ENCODE data around the gene PLCB1.
A peak's percentile ranks its signal among the peaks of the same experiment; 100 is the strongest.
"Not testable (repeated sequence)": the region's sequence is repeated elsewhere in the genome, so short reads cannot be mapped to it uniquely, and the experiment has no call there.

PLCB1 gene

GRCh38 chr20:8156235-8157079 lies 24.4 kb downstream of the PLCB1 start:
- peak; percentile 67 for DNase-seq (ENCODE audit: low read depth)

- DNase-seq (ENCODE audit: low read depth), result not testable (repeated sequence)
Measured at GRCh38 chr20:8159217-8159616, 27.2 kb downstream of the PLCB1 start.

GRCh38 chr20:8161264-8162071 lies 29.4 kb downstream of the PLCB1 start:
- DNase-seq (ENCODE audit: low read depth), result peak; percentile 60

GRCh38 chr20:8162610-8163009 lies 30.5 kb downstream of the PLCB1 start:
- no peak for DNase-seq (ENCODE audit: low read depth)

- DNase-seq (ENCODE audit: low read depth), result no peak
Measured at GRCh38 chr20:8163543-8163942, 31.5 kb downstream of the PLCB1 start.

GRCh38 chr20:8166730-8167129 lies 34.7 kb downstream of the PLCB1 start:
- no peak for DNase-seq (ENCODE audit: low read depth)

- no peak for DNase-seq (ENCODE audit: low read depth)
Measured at GRCh38 chr20:8168785-8169288, 36.8 kb downstream of the PLCB1 start.

- no peak for DNase-seq (ENCODE audit: low read depth)
Measured at GRCh38 chr20:8170921-8171320, 38.9 kb downstream of the PLCB1 start.

GRCh38 chr20:8172191-8172590 lies 40.1 kb downstream of the PLCB1 start:
- DNase-seq (ENCODE audit: low read depth), result no peak

- DNase-seq (ENCODE audit: low read depth), result no peak
Measured at GRCh38 chr20:8175741-8176675, 43.9 kb downstream of the PLCB1 start.

- DNase-seq (ENCODE audit: low read depth), result peak; percentile 81
Measured at GRCh38 chr20:8183526-8183925, 51.5 kb downstream of the PLCB1 start.

- peak; percentile 40 for DNase-seq (ENCODE audit: low read depth)
Measured at GRCh38 chr20:8187740-8188139, 55.7 kb downstream of the PLCB1 start.

- DNase-seq (ENCODE audit: low read depth), result no peak
Measured at GRCh38 chr20:8190043-8190880, 58.2 kb downstream of the PLCB1 start.

- DNase-seq (ENCODE audit: low read depth), result no peak
Measured at GRCh38 chr20:8194721-8195120, 62.7 kb downstream of the PLCB1 start.

GRCh38 chr20:8196096-8196495 lies 64.0 kb downstream of the PLCB1 start:
- DNase-seq (ENCODE audit: low read depth), result no peak

GRCh38 chr20:8200220-8200619 lies 68.2 kb downstream of the PLCB1 start:
- no peak for DNase-seq (ENCODE audit: low read depth)

GRCh38 chr20:8203366-8203765 lies 71.3 kb downstream of the PLCB1 start:
- DNase-seq (ENCODE audit: low read depth), result no peak

- DNase-seq (ENCODE audit: low read depth), result no peak
Measured at GRCh38 chr20:8205996-8206395, 73.9 kb downstream of the PLCB1 start.

- DNase-seq (ENCODE audit: low read depth), result no peak
Measured at GRCh38 chr20:8208226-8208625, 76.2 kb downstream of the PLCB1 start.

- peak; percentile 74 for DNase-seq (ENCODE audit: low read depth)
Measured at GRCh38 chr20:8209061-8209460, 77.0 kb downstream of the PLCB1 start.

- DNase-seq (ENCODE audit: low read depth), result no peak
Measured at GRCh38 chr20:8210749-8211148, 78.7 kb downstream of the PLCB1 start.
